GM23338 (cell line): Measurements from ENCODE around the gene AQP1. TPM values are rescaled to one million over a fixed set of nuclear protein-coding genes. Genes with fewer than 3 reads are reported as not detected.

ENCODE experiments used
- ATAC-seq: fragments of 200-7000 bp; cut with Tn5 transposase; 3 replicates; pipeline ENCODE4 v1.9.1; 2020
- DNase-seq: peaks from one replicate; pipeline ENCODE4 v3.0.0-alpha.2; 2015; ENCODE audit warnings: low spot score
- H2AFZ ChIP-seq: fragments of 200-600 bp; sonication (generic); 2 replicates; pipeline ENCODE4 v1.8.0; 2016; ENCODE audit warnings: antibody characterized with exemption, mild to moderate bottlenecking, moderate library complexity
- H3F3A ChIP-seq: fragments of 200-600 bp; sonication (generic); replicated peaks from 2 replicates; pipeline ENCODE4 v1.8.0; 2017; ENCODE audit warnings: antibody characterized with exemption, mixed run types, low read depth
- H3K27ac ChIP-seq: fragments of 200-600 bp; sonication (generic); 2 replicates; pipeline ENCODE4 v1.6.1; 2016; ENCODE audit warnings: low read depth
- H3K27me3 ChIP-seq: fragments of 200-600 bp; sonication (generic); 2 replicates; pipeline ENCODE4 v1.8.0; 2016; ENCODE audit warnings: mild to moderate bottlenecking, mixed run types, moderate library complexity; ENCODE audit not compliant: insufficient read depth
- H3K36me3 ChIP-seq: fragments of 200-600 bp; sonication (generic); 2 replicates; pipeline ENCODE4 v1.8.0; 2016; ENCODE audit warnings: mild to moderate bottlenecking; ENCODE audit not compliant: insufficient read depth
- H3K4me1 ChIP-seq: fragments of 200-600 bp; sonication (generic); 2 replicates; pipeline ENCODE4 v1.8.0; 2016; ENCODE audit warnings: mild to moderate bottlenecking, moderate library complexity; ENCODE audit not compliant: insufficient read depth
- H3K4me2 ChIP-seq: fragments of 200-600 bp; sonication (generic); 2 replicates; pipeline ENCODE4 v1.7.1; 2017; ENCODE audit warnings: mixed run types
- H3K4me3 ChIP-seq: fragments of 200-600 bp; sonication (generic); 2 replicates; pipeline ENCODE4 v1.6.1; 2016; ENCODE audit warnings: mixed run types
- H3K79me2 ChIP-seq: fragments of 200-600 bp; sonication (generic); replicated peaks from 2 replicates; pipeline ENCODE4 v1.8.0; 2017; ENCODE audit warnings: mild to moderate bottlenecking; ENCODE audit not compliant: insufficient read depth
- H3K9me2 ChIP-seq: fragments of 200-600 bp; sonication (generic); 2 replicates; pipeline ENCODE4 v1.8.0; 2017; ENCODE audit not compliant: insufficient read depth
- H4K20me1 ChIP-seq: fragments of 200-600 bp; sonication (generic); replicated peaks from 2 replicates; pipeline ENCODE4 v1.8.0; 2017; ENCODE audit warnings: mild to moderate bottlenecking; ENCODE audit not compliant: insufficient read depth
- H3K27ac Mint-ChIP-seq: 2 replicates; pipeline ENCODE4 v1.8.0; 2020; ENCODE audit warnings: inconsistent platforms, mild to moderate bottlenecking, moderate library complexity, mixed read lengths
- H3K27me3 Mint-ChIP-seq: 3 replicates; pipeline ENCODE4 v1.8.0; 2022; ENCODE audit warnings: low read depth, mild to moderate bottlenecking, moderate library complexity, mixed read lengths, inconsistent platforms; ENCODE audit not compliant: insufficient read depth, poor library complexity
- H3K36me3 Mint-ChIP-seq: 3 replicates; pipeline ENCODE4 v1.8.0; 2021; ENCODE audit warnings: low read depth, mild to moderate bottlenecking, inconsistent platforms, moderate library complexity, mixed read lengths
- H3K4me1 Mint-ChIP-seq: 3 replicates; pipeline ENCODE4 v1.8.0; 2020; ENCODE audit warnings: mild to moderate bottlenecking, inconsistent platforms, mixed read lengths
- H3K4me3 Mint-ChIP-seq: 3 replicates; pipeline ENCODE4 v1.8.0; 2021; ENCODE audit warnings: moderate library complexity, mild to moderate bottlenecking, inconsistent platforms, mixed read lengths
- H3K9me3 Mint-ChIP-seq: 3 replicates; pipeline ENCODE4 v1.8.0; 2020; ENCODE audit warnings: moderate library complexity, mild to moderate bottlenecking, inconsistent platforms, mixed read lengths
- CREB1 ChIP-seq: fragments of 250-450 bp; sonication (Bioruptor Pico); IDR thresholded peaks from 2 replicates; pipeline ENCODE4 v1.5.0; 2020; ENCODE audit warnings: low read depth, mild to moderate bottlenecking, moderate library complexity
- CTCF ChIP-seq, 2 experiments: fragments of 200-600 bp in 1 of 2; sonication (generic) in 1 of 2; conservative IDR thresholded peaks; 2 replicates each; pipeline versions ENCODE4 v1.5.1 to v1.6.1; 2016 to 2017; ENCODE audit warnings: antibody characterized with exemption in 2 of 2, low read depth in 2 of 2, mild to moderate bottlenecking in 2 of 2, moderate library complexity in 1 of 2
- ETS1 ChIP-seq: IDR thresholded peaks from 2 replicates; pipeline ENCODE4 v1.6.1; 2016; ENCODE audit warnings: antibody characterized with exemption
- EZH2 ChIP-seq: fragments of 200-600 bp; sonication (generic); IDR thresholded peaks from one replicate; pipeline ENCODE4 v1.8.0; 2017; ENCODE audit warnings: antibody characterized with exemption, mild to moderate bottlenecking, low read depth; ENCODE audit not compliant: unreplicated experiment
- EZH2phosphoT487 ChIP-seq: fragments of 200-600 bp; sonication (generic); IDR thresholded peaks from one replicate; pipeline ENCODE4 v1.8.1; 2018; ENCODE audit warnings: antibody characterized with exemption; ENCODE audit not compliant: unreplicated experiment
- JUNB ChIP-seq: IDR thresholded peaks from one replicate; pipeline ENCODE4 v1.6.1; 2016; ENCODE audit warnings: antibody characterized with exemption; ENCODE audit not compliant: unreplicated experiment
- NANOG ChIP-seq: IDR thresholded peaks from 2 replicates; pipeline ENCODE4 v1.6.1; 2016; ENCODE audit warnings: antibody characterized with exemption, borderline replicate concordance
- STAT1 ChIP-seq: IDR thresholded peaks from one replicate; pipeline ENCODE4 v1.6.1; 2016; ENCODE audit warnings: antibody characterized with exemption; ENCODE audit not compliant: unreplicated experiment
- ZNF114 ChIP-seq: fragments of 250-450 bp; sonication (Bioruptor Pico); IDR thresholded peaks from 2 replicates; pipeline ENCODE4 v1.5.0; 2020; ENCODE audit warnings: mild to moderate bottlenecking, moderate library complexity
- ZNF331 ChIP-seq: fragments of 250-450 bp; sonication (Bioruptor Pico); IDR thresholded peaks from 2 replicates; pipeline ENCODE4 v1.5.0; 2020; ENCODE audit warnings: low read depth, mild to moderate bottlenecking, moderate library complexity
- ZNF462 ChIP-seq: fragments of 250-450 bp; sonication (Bioruptor Pico); IDR thresholded peaks from 2 replicates; pipeline ENCODE4 v1.5.0; 2020; ENCODE audit warnings: mild to moderate bottlenecking, moderate library complexity
- polyA plus RNA-seq: library from polyadenylated mRNA; unstranded; fragments of >200 nt; fragmentation: Nextera tagmentation; extraction: Ambion mirVana; gene quantifications from 2 replicates; pipeline ENCODE4 v1.2.1, GENCODE V29; 2016
- total RNA-seq: library from RNA; depleted of rRNA; stranded (reverse); fragments of >200 nt; shearing (Covaris generic); gene quantifications from 2 replicates; pipeline ENCODE4 v1.2.3, GENCODE V29; 2014

The AQP1 gene
- total and polyA plus RNA-seq, 2 experiments from 2014 or later = 0.28 TPM; not detected in 1

GRCh38 chr7:30928254-30928872 lies 16.7 kb downstream of the AQP1 start (continued):
- TF ChIP-seq ZNF462 (CRISPR knock-in tag) (no peak), CREB1 (CRISPR knock-in tag) (no peak), JUNB (no peak), NANOG (no peak), EZH2phosphoT487 (no peak)

GRCh38 chr7:30929686-30930085 lies 18.0 kb downstream of the AQP1 start:
- Histone ChIP-seq H2AFZ (no peak overlapping the region), H4K20me1 (no peaks in the 10 kb centered on the region), H3F3A (no peaks in the 10 kb centered on the region), H3K4me3 (no peak overlapping the region), H3K36me3 (no peaks in the 10 kb centered on the region), H3K4me2 (no peak overlapping the region), H3K27ac (no peak overlapping the region), H3K27me3 (no peaks in the 10 kb centered on the region), H3K4me1 (0 out of 2 replicates have a peak, but pooled peaks cover 6% of the 10 kb centered on the region), H3K79me2 (no peaks in the 10 kb centered on the region), H3K9me2 (peaks cover 6% of the 10 kb centered on the region; the same call in 1 of the 2 replicates)
- no peak overlapping the region for H3K27ac Mint-ChIP-seq
- ATAC-seq (no peak), DNase-seq (no peak)
- peaks cover 7% of the 10 kb centered on the region; the same call in 2 of the 3 replicates for H3K4me1 Mint-ChIP-seq
- H3K27me3 Mint-ChIP-seq = peaks cover 8% of the 10 kb centered on the region
- H3K4me3 Mint-ChIP-seq = no peak overlapping the region
- no peaks in the 10 kb centered on the region for H3K36me3 Mint-ChIP-seq
- H3K9me3 Mint-ChIP-seq = no peaks in the 10 kb centered on the region
- TF ChIP-seq CREB1 (CRISPR knock-in tag) (no peak), EZH2phosphoT487 (no peak), CTCF (conservative IDR thresholded peaks at IDR 0.05; ENCODE audit: low read depth in 2 of 2) (no peak), ZNF331 (CRISPR knock-in tag) (no peak), ZNF114 (CRISPR knock-in tag) (no peak), JUNB (no peak), EZH2 (no peak), STAT1 (no peak), ETS1 (no peak)
